Medulla oblongata (tissue), 1 donor: ENCODE data around the gene ATCAY.
"Not testable (repeated sequence)": the region's sequence is repeated elsewhere in the genome, so short reads cannot be mapped to it uniquely, and the experiment has no call there.

Experiments used
- DNase-seq: peaks from one replicate; pipeline ENCODE4 v3.0.0-alpha.2; 2015; ENCODE audit errors: extremely low spot score

Gene ATCAY

DNA sequence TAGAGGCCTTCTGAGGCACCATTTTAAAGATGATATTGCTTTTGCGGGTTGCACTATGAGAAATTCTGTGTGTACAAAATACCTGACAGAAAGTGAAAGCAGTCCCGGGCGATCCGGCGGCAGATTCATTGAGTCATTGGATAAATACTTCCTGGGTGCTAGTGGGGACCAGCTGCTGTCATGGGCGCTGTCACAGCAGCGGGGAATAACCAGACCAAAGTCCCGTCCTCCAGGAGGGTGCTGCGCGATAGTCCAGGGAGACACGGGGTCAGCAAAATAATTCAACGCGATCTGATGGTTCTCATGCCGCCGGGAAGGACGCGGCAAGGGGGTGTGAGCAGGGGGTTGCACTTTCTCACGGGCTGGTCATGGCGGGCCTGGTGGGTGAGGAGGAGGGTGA is 25.2 kb upstream of the ATCAY start:
- no peak for DNase-seq

DNA sequence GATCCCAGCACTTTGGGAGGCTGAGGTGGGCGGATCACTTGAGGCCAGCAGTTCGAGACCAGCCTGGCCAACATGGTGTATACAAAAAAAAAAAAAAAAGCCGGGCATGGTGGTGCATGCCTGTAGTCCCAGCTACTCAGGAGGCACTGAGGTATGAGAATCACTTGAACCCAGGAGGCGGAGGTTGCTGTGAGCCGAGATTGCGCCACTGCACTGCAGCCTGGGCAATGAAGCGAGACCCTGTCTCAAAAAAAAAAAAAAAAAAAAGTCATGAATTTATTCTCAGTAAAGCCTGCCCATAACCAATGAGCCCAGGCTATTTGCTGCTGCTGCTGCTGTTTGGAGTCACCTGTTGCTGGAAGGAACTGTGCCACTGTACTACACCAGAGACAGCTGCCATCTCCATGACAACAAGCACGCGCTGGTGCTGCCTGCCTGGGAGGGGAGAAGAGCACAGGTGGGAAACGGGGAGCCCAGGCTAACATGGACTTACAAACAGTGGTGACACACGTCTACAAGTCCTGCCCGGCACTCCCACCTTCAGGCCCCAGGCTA is 23.0 kb upstream of the ATCAY start:
- no peak for DNase-seq

DNA sequence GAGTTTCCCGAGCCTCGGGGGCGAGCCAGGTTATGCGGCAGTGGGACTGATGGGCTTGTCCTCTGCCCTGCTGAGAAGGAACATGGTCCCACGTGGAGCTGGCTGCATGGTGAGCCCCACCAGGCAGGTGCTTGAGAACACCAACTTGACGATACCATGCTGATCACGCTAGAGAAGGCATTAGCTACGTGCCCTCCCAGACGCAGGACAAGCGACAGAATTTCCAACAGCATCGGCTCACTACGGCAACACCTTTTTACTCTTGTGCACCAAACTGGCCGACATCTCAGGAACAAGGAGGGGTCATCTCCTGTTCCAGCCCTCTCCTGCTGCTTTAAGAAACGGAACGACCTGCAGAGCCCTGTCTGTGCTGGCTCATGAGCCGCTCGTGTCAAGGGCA is 20.0 kb upstream of the ATCAY start:
- no peak for DNase-seq

DNA sequence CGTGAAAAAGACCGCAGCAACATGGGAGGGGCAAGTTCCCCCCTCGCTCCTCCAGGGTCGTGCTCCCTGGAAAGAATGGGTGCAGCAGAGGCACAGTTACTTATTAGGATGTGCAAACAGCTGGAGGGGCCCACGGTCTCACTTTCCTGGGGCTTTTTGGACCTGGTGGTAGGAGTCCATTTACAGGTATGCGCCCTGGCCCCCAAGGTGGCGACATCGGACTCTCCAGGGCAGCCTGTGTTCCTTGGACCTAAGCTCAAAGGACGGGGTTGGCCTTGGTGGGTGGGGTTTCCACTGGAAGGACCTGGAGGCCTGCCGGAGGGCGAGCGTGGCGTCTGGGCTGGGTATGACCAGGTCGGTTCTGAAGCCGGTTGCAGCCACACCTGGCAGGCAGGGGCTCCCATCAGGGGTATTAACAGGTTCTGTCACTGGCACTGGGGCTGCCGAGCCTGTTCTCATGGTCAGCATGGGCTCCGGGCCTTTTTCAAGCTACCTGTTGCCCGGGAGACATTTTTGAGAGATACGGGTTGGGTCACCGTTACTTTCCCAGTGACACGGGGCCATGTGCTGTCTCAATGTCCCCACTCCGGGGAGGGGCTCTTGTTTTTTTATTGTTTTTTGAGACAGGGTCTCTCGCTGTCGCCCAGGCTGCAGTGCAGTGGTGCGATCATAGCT is 17.5 kb upstream of the ATCAY start:
- DNase-seq, result no peak

DNA sequence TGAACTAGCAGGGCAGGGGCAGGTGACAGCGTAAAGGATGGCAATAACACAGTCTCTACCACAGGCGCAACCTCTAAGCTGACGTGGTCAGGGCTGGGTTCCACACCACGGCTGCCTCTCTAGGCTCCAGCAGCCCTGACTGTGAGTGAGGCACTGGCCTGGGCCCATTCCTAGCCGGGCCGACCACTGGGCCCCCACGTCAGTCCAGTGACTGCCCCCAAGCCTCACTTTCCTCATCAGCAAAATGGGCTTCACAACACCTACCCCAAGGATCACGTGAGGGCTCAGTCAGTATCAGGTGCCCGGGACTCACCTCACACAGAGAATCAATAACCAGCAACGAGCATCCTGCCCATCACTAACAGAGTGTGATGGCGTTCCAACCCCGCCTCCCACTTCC is 16.8 kb upstream of the ATCAY start:
- DNase-seq, result no peak

DNA sequence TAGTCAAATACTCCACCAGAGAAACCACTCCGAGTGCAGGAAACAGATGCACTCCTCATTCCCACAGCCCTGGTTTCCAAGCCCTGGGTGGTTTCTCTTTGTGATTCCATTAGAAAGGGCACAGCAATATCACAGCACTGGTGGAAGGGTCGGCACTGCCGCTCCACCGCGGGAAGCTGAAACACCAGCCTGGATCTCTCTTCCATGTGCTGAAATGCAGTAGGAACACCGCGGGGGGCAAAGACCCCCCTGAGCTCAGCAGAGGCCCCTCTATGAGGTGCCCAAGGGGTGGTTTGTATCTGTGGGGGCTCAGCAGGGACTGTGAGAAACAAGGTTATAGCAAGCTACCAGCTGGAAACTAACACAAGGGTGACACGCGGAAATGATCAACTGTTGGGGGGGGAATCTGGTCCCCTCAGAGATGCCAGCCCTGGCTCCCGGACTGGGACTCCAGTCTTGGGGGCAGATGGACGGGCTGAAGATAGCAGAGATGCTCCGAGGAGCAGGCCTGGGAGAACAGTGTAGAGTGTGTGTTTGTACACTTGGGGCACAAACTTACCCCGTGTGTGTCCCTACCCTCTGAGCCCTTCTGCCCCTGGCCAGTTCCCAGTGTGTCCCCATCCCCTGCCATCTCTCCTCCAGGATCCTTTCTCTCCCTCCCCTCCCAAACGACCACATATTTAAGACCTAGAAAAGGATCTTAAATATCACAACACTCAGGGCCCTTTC is 13.4 kb upstream of the ATCAY start:
- DNase-seq, result no peak

DNA sequence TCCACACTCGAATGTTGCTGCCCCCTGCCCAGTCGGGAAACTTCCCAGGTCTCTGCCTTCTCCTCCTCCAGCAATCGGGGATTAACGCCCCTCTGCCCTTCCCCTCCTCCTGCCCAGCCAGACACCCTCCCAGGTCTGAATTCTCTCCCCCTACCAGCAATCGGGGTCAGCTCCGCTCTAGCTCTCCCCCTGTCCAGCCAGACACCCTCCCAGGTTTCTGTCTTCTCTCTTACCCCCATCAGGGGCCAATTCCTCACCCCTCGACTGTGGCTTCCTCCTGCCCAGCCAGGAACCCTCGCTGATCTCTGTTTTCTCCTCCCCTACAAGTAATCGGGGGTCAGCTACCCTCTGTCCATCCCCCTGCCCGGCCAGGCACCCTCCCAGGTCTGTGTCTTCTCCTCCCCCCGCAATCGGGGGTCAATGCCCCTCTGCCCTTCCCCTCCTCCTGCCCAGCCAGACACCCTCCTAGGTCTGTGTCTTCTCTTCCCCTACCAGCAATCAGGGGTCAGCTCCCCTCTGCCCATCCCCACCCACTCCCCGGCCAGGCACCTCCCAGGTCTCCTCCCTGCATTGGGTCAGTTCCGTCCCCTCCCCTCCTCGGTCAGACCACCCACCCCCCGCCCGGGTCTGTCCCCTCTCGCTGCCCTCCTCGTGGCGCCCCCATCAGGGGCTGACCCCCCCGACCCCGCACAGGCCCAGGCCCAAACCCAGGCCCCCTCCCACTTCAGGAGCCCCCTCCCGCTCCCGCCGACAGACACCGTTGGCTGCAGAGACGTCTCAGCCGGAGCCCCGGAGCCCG is 12.3 kb upstream of the ATCAY start:
- DNase-seq, result no peak

DNA sequence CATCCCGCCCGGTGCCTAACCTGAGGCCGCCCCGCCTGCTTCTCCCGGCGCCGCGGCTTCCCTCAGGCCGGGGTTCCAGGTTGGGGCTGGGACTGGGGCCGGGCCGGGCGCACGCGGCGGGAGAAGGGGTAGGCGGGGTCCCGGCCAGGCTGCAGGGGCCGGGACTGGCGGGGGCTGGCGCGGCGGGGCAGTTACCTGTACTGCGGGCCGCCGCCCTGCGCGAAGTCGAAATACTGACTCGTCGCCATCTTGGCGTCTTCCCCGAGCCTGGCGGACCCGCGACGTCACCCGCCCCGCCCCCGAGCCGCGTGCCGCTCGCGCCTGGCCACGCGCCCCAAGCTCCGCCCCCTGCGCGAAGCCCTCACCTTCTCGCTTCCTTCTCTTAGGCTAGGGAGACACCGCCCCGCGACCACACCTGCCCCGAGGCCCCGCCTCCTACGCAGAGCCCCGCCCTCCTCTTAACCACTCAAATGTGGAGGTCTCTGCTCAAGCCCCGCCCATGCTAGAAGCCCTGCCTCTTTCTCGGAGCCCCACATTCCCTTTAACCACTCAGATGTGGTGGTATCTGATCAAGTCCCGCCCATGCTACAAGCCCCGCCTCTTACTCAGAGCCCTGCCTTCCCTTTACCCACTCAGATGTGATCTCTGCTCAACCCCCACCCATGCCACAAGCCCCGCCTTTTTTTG is 11.6 kb upstream of the ATCAY start, which contains the start of gene ZFR2:
Gene ZFR2, minus strand, starts transcription at position 269 of the 687 bp plus-strand sequence. Its CDS starts 21 bp downstream, at position 248.
- DNase-seq, result no peak

DNA sequence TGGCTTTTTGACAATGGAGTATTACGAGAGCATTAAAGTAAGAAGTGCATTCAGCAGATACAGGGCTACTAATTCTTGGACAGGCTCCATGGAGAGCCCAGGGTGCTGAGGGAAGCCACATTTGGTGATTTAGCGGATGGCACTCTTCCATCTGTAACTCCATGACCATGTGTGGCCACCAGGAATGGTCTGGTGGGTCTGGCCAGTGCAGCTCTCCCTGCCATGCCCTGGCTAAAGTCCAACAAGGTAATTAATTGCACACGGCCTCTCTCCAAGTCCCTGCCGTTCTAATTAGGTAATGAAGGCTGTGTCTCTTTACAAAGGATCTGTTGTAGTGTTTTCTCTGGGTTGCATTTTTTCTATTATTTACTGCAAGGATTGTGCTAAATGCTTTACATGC is 7.3 kb upstream of the ATCAY start:
- no peak for DNase-seq

DNA sequence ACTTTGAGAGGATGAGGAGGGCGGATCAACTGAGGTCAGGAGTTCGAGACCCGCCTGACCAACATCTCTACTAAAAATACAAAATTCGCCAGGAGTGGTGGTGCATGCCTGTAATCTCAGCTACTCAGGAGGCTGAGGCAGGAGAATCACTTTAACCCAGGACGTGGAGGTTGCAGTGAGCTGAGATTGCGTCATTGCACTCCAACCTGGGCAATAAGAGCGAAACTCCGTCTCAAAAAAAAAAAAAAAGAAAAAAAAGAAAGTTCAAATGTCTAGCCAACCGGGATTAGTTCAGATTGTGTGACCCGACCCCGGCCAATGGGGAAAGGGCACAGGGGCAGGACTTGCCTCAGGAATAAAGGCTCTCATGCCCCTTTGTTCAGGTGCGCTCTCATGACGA is 5.8 kb upstream of the ATCAY start:
- not testable (repeated sequence) for DNase-seq

DNA sequence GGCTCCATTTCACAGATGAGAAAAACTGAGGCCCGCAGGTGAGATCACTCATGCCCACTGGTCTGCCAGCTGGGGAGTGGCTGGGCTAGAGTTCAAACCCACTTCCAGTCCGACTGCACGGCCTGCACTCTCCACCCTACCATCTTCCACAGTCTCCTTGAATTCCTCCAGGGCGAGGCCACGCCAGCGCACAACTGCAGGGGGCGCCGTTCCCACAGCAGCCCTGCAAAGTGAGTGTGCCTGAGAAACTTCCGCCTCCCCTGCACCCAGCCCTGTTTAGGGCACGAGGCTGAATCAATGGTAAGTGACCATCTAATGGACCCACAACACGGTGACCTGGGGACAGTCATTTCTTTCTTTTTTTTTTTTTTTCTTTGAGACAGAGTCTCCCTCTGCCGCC is 829 bp upstream of the ATCAY start:
- DNase-seq, result no peak

DNA sequence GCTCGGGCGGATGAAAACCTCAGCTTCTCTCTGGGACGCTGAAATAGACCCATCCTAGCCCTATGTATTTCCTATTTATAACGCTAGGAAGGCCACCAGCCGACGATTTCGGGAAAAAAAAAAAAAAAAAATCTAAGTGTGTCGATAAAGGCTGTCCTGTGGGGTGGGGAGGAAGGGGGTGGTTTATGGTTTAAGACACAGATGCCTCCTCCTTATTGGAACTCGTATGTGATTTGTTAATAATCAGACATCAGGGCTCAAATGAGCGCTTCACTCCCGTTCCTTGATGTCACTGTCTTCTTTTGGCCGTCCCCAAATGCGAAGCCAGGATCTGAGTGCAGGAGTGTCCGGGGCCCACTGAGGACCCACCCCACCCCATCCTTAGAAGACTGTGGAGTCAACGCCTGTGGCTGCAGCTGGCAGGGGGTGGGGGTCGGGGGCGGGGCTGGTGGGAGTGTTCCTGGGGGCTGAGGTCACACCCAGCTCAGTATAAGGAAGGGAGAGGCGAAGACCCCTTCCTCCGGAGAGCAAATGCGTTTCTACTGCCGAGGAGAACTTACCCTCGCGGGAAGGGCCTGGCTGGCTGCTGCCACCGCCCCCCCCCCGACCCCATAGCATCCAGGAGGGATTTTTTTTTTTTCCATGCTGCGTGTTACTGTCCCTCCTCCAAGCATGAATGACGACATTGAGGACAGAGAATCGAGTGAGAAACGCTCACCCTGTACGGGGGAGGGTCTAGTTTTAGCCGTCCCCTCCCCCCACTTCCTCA is 971 bp downstream of the ATCAY start:
- DNase-seq, result no peak

DNA sequence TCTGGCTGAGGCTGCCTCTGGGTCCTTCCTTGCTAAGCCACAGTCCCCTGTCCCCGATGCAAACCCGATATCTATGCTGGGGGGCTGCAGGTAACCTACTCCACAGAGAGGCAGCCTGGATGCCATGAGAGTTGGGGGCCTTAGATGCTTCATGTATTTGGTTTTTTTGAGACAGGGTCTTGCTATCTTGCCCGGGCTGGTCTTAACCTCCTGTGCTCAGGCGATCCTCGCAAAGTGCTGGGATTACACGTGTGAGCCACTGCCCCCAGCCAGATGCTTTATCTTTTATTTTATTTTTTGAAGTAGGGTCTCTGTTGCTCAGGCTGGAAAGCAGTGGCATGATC is 1.5 kb downstream of the ATCAY start:
- no peak for DNase-seq

DNA sequence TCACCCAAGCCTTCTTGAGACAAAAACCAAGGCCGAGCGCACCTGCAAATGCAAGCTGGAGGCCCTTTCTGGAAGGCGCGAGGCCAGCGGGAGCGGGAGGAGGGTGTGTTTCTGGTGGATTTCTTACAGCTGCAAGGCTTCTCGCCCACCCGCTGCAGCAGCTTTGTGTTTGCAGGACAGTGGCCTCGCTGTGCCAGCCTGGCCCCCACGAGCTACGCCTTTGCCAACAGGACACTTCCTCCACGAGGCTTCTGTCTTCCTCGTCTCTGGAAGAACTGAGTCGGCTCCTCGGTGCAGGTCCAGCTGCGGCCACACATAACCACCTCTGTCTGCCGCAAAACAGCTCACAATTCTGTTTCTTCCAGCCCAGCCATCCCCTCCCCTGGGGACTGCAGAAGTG is 10.1 kb downstream of the ATCAY start:
- DNase-seq, result peak; percentile 3

DNA sequence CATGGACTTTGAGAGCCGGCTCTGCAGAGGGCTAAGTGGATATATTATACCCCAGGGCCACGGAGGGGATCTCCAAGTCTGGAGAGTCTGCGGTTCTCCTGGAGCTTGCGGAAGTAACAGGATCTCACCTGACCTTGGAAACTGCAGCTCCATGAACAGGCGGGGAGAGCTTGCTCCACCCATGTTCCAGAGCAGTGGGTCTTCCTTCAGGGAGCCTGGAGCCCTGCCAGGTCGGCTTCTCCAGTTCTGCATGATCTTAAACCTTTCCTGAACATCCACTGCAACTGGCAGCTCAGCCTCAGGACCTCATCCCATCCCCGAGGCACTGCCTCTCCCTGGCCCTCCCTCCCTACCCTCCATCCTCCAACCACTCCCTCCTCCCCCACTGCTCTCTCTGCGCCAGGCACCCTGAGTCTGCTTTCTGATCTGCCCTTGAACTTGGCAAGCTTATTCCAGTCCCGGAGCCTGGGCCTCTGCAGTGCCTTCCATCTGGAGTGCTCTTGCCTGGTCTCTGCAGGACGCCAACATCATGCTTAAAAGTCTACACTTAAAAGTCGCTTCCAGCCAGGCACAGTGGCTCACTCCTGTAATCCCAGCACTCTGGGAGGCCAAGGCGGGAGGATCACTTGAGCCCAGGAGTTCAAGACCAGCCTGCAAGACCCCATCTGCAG is 13.2 kb downstream of the ATCAY start:
- DNase-seq, result no peak

DNA sequence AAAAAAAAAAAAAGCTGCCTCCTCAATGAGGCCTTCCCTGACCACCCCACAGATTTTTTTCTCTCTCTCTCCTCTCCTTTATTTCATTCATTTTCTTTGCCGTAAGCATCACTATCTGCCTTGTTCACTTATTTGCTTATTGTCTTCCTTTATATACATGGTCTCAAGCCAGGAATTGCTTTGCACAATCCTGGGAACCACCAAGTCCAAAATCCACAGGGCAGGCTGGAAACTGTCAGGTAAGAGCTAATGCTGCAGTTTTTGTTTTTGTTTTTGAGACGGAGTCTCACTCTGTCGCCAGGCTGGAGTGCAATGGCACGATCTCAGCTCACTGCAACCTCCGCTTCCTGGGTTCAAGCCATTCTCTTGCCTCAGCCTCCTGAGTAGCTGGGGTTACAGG is 14.5 kb downstream of the ATCAY start:
- DNase-seq, result not testable (repeated sequence)

DNA sequence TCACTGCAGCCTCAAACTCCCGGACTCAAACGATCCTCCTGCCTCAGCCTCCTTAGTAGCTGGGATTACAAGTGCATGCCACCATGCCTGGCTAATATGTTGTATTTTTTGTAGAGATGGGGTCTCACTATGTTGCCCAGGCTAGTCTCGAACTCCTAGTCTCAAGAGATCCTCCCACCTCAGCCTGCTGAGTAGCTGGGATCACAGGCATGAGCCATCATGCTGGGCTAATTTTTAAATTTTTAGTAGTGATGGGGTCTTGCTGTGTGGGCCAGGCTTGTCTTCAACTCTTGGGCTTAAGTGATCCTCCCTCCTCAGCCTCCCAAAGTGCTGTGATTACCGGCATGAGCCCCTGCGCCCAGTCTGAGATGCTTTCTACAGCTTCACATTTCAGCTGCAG is 15.3 kb downstream of the ATCAY start:
- DNase-seq, result no peak

DNA sequence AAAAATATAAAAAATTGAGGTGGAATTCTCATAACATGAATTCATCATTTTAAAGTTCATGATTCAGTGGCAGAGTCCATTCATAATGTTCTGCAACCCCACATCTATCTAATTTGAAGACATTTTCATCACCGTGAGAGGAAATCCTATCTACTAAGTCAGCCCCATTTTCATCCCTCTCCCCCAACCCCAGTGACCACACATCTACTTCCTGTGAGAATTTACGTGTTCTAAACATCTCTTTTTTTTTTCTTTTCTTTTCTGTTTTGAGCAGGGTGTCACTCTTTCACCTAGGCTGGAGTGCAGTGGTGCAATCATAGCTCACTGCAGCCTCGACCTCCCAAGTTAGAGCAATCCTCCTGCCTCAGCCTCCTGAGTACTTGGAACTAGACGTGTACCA is 17.5 kb downstream of the ATCAY start:
- no peak for DNase-seq

DNA sequence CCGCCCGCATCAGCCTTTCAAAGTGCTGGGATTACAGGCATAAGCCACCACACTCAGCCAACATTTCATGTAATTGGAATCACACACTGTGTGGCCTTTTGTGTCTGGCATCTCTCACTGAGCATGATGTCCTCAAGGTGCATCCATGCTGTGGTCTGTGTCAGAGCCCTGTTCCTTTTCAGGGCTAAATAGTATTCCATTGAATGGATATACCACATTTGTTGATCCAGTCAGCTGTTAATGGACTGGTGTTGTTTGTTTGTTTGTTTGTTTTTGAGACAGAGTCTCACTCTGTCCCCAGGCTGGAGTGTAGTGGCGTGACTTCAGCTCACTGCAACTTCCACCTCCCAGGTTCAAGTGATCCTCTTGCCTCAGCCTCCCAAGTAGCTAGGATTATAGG is 17.9 kb downstream of the ATCAY start:
- DNase-seq, result no peak

DNA sequence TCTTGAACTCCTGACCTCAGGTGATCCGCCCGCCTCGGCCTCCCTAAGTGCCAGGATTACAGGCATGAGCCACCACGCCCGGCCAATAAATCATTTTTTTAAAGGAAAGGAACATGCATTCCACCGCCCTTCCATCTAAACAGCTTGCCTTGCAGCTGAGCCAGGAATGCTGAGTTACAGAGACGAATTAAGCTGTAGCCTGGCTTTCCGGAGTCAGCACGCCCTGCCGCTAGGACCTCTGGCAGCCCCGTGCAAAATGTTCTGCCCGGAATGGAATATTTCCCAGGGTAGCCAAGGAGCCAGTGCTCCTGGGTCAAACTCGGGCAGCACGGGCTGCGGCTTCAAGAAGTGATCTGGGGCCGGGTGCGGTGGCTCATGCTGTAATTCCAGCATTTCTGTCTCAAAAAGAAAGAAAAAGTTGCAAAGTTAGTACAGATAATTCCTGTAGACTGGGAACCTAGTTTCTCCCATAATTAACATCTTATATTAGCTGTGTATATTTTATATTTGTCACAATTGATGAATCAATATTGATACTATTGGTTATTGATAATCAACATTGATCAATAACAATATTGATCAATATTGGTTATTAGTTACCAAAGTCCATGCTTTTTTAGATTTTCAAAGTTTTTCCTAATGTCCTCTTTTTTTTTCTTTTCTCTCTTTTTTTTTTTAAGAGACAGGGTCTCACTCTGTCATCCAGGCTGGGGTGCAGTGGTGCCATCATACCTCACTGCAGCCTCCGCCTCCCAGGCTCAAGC is 19.2 kb downstream of the ATCAY start:
- DNase-seq, result no peak
